WTC11 (cell line): ENCODE data around the gene MARCHF11. TPM values are rescaled to one million over a fixed set of nuclear protein-coding genes. Genes with fewer than 3 reads are reported as not detected.

Experiments
- ATAC-seq: fragments of 200-7000 bp; cut with Tn5 transposase; 2 replicates; pipeline ENCODE4 v1.10.0; 2021; ENCODE audit warnings: mild to moderate bottlenecking, moderate library complexity
- CTCF ChIA-PET: fragments of 300-600 bp; sonication (Branson Sonifier 250); formaldehyde crosslinking; loops from one replicate; lab custom pipeline; 2021; ENCODE audit warnings: antibody characterized with exemption; lab: Charles Lee
- POLR2A ChIA-PET: fragments of 350-600 bp; sonication (Branson Sonifier 250); formaldehyde crosslinking; loops from one replicate; lab custom pipeline; 2021; ENCODE audit warnings: antibody characterized with exemption; lab: Charles Lee
- DNase-seq: peaks from one replicate; pipeline ENCODE4 v3.0.0; 2021; ENCODE audit warnings: low spot score
- H3K27ac Mint-ChIP-seq: 2 replicates; pipeline ENCODE4 v1.8.0; 2021; ENCODE audit warnings: mixed read lengths
- H3K27me3 Mint-ChIP-seq: 2 replicates; pipeline ENCODE4 v1.8.0; 2021; ENCODE audit warnings: low read depth, mild to moderate bottlenecking, moderate library complexity, mixed read lengths
- H3K36me3 Mint-ChIP-seq: 2 replicates; pipeline ENCODE4 v1.8.0; 2021; ENCODE audit warnings: mixed read lengths
- H3K4me1 Mint-ChIP-seq: 2 replicates; pipeline ENCODE4 v1.8.0; 2022; ENCODE audit warnings: mixed read lengths
- H3K4me3 Mint-ChIP-seq: 2 replicates; pipeline ENCODE4 v1.8.0; 2021; ENCODE audit warnings: mild to moderate bottlenecking, moderate library complexity, mixed read lengths
- H3K9me3 Mint-ChIP-seq: 2 replicates; pipeline ENCODE4 v1.8.0; 2021; ENCODE audit warnings: mixed read lengths
- ATF6 ChIP-seq: sonication (generic); formaldehyde crosslinking; IDR thresholded peaks from 2 replicates; pipeline ENCODE4 v1.8.1; 2023; ENCODE audit warnings: mild to moderate bottlenecking, missing genetic modification reagents
- FOXP1 ChIP-seq: sonication (generic); formaldehyde crosslinking; IDR thresholded peaks from 2 replicates; pipeline ENCODE4 v1.8.0; 2022; ENCODE audit warnings: missing genetic modification reagents, mild to moderate bottlenecking, moderate library complexity, borderline replicate concordance
- GABPB1 ChIP-seq: sonication (generic); formaldehyde crosslinking; IDR thresholded peaks from 2 replicates; pipeline ENCODE4 v1.8.1; 2023; ENCODE audit warnings: mild to moderate bottlenecking, missing genetic modification reagents
- HMGXB4 ChIP-seq: sonication (generic); formaldehyde crosslinking; IDR thresholded peaks from 2 replicates; pipeline ENCODE4 v1.8.1; 2023; ENCODE audit warnings: mild to moderate bottlenecking, moderate library complexity, missing genetic modification reagents
- NFE2L1 ChIP-seq: sonication (generic); formaldehyde crosslinking; IDR thresholded peaks from 2 replicates; pipeline ENCODE4 v1.8.1; 2023; ENCODE audit warnings: missing genetic modification reagents
- NR1H2 ChIP-seq: sonication (generic); formaldehyde crosslinking; IDR thresholded peaks from 2 replicates; pipeline ENCODE4 v1.9.0; 2021; ENCODE audit warnings: mild to moderate bottlenecking, moderate library complexity, missing genetic modification reagents
- PRDM15 ChIP-seq: sonication (generic); formaldehyde crosslinking; IDR thresholded peaks from 2 replicates; pipeline ENCODE4 v1.8.0; 2022; ENCODE audit warnings: missing genetic modification reagents
- PRRX2 ChIP-seq: fragments of 250-450 bp; sonication (Bioruptor Pico); IDR thresholded peaks from 2 replicates; pipeline ENCODE4 v1.8.0; 2021; ENCODE audit warnings: mild to moderate bottlenecking
- TCF7 ChIP-seq: sonication (generic); formaldehyde crosslinking; IDR thresholded peaks from 2 replicates; pipeline ENCODE4 v1.8.0; 2022; ENCODE audit warnings: mild to moderate bottlenecking, low read depth, missing genetic modification reagents, moderate library complexity
- TP53 ChIP-seq: sonication (generic); formaldehyde crosslinking; IDR thresholded peaks from 2 replicates; pipeline ENCODE4 v1.8.1; 2023; ENCODE audit warnings: mild to moderate bottlenecking, missing genetic modification reagents
- USF1 ChIP-seq: sonication (generic); formaldehyde crosslinking; IDR thresholded peaks from 2 replicates; pipeline ENCODE4 v1.8.0; 2022; ENCODE audit warnings: mild to moderate bottlenecking, missing genetic modification reagents
- ZBTB21 ChIP-seq: sonication (generic); formaldehyde crosslinking; IDR thresholded peaks from 2 replicates; pipeline ENCODE4 v1.8.1; 2023; ENCODE audit warnings: mild to moderate bottlenecking, missing genetic modification reagents, borderline replicate concordance
- total RNA-seq: library from RNA; stranded (reverse); gene quantifications from 3 replicates; pipeline ENCODE4 v1.2.3, GENCODE V29; 2021
- TF ChIP-seq, protein P1 (sequence below): fragments of 200-600 bp; IDR thresholded peaks from 2 replicates; pipeline ENCODE4 v1.8.0; 2022; ENCODE audit warnings: antibody characterized with exemption
- TF ChIP-seq, protein P2 (sequence below): sonication (generic); formaldehyde crosslinking; IDR thresholded peaks from 2 replicates; pipeline ENCODE4 v1.8.1; 2023; ENCODE audit warnings: mild to moderate bottlenecking, missing genetic modification reagents, moderate library complexity
- TF ChIP-seq, protein P3 (sequence below): sonication (generic); formaldehyde crosslinking; IDR thresholded peaks from 2 replicates; pipeline ENCODE4 v1.8.0; 2023; ENCODE audit warnings: mild to moderate bottlenecking, missing genetic modification reagents

Gene MARCHF11
- total RNA-seq, 1 experiment from 2014 or later: 2.9 TPM

- CTCF ChIA-PET: no interaction called here
- ATAC-seq: no peak
- Mint-ChIP-seq H3K36me3 (no peaks in the 10 kb centered on the region), H3K27me3 (no peaks in the 10 kb centered on the region), H3K9me3 (peaks cover 4% of the 10 kb centered on the region), H3K27ac (no peak overlapping the region), H3K4me3 (no peak overlapping the region), H3K4me1 (no peaks in the 10 kb centered on the region)
- POLR2A ChIA-PET: interaction anchor here (0.7 kb wide), 1 partner anchor 16 kb away, joined by 3 read pairs; no protein-coding TSS in a partner anchor
- TF ChIP-seq FOXP1 (CRISPR knock-in tag): no peak
- TF ChIP-seq ZBTB21 (CRISPR knock-in tag): no peak
- TF ChIP-seq, protein P1, sequence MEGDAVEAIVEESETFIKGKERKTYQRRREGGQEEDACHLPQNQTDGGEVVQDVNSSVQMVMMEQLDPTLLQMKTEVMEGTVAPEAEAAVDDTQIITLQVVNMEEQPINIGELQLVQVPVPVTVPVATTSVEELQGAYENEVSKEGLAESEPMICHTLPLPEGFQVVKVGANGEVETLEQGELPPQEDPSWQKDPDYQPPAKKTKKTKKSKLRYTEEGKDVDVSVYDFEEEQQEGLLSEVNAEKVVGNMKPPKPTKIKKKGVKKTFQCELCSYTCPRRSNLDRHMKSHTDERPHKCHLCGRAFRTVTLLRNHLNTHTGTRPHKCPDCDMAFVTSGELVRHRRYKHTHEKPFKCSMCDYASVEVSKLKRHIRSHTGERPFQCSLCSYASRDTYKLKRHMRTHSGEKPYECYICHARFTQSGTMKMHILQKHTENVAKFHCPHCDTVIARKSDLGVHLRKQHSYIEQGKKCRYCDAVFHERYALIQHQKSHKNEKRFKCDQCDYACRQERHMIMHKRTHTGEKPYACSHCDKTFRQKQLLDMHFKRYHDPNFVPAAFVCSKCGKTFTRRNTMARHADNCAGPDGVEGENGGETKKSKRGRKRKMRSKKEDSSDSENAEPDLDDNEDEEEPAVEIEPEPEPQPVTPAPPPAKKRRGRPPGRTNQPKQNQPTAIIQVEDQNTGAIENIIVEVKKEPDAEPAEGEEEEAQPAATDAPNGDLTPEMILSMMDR: no peak
- TF ChIP-seq TCF7 (CRISPR knock-in tag): no peak
- TF ChIP-seq NFE2L1 (CRISPR knock-in tag): no peak
- TF ChIP-seq USF1 (CRISPR knock-in tag): no peak
- TF ChIP-seq, protein P2, sequence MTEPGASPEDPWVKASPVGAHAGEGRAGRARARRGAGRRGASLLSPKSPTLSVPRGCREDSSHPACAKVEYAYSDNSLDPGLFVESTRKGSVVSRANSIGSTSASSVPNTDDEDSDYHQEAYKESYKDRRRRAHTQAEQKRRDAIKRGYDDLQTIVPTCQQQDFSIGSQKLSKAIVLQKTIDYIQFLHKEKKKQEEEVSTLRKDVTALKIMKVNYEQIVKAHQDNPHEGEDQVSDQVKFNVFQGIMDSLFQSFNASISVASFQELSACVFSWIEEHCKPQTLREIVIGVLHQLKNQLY (CRISPR knock-in tag): no peak
- TF ChIP-seq PRRX2 (CRISPR knock-in tag): no peak
- no peak for TF ChIP-seq HMGXB4 (CRISPR knock-in tag)
- no peak for DNase-seq
Observed at GRCh38 chr5:16067415-16067814, 112.2 kb downstream of the MARCHF11 start.

GRCh38 chr5:16066810-16067209 lies 112.8 kb downstream of the MARCHF11 start:
- ChIA-PET POLR2A (interaction anchor here (0.5 kb wide), 1 partner anchor 84 kb away, joined by 8 read pairs; no protein-coding TSS in a partner anchor), CTCF (no interaction called here)
- Mint-ChIP-seq H3K9me3 (peaks cover 4% of the 10 kb centered on the region), H3K27me3 (no peaks in the 10 kb centered on the region), H3K4me3 (no peak overlapping the region), H3K4me1 (no peaks in the 10 kb centered on the region), H3K36me3 (no peaks in the 10 kb centered on the region), H3K27ac (no peak overlapping the region)
- DNase-seq (no peak), ATAC-seq (no peak)
- no peak for TF ChIP-seq TP53 (CRISPR knock-in tag)

GRCh38 chr5:16066320-16066719 lies 113.3 kb downstream of the MARCHF11 start:
- POLR2A ChIA-PET: interaction anchor here (0.5 kb wide), 1 partner anchor 85 kb away, joined by 8 read pairs; no protein-coding TSS in a partner anchor
- Mint-ChIP-seq H3K9me3 (peaks cover 4% of the 10 kb centered on the region), H3K4me3 (no peak overlapping the region), H3K36me3 (no peaks in the 10 kb centered on the region), H3K4me1 (peaks cover 2% of the 10 kb centered on the region; the same call in 1 of the 2 replicates), H3K27ac (no peak overlapping the region), H3K27me3 (no peaks in the 10 kb centered on the region)
- ATAC-seq (no peak), DNase-seq (no peak)
- CTCF ChIA-PET: no interaction called here
- TF ChIP-seq PRDM15 (CRISPR knock-in tag) (no peak), NR1H2 (CRISPR knock-in tag) (no peak), FOXP1 (CRISPR knock-in tag) (no peak), ATF6 (CRISPR knock-in tag) (no peak), GABPB1 (CRISPR knock-in tag) (no peak)
- TF ChIP-seq, protein P3, sequence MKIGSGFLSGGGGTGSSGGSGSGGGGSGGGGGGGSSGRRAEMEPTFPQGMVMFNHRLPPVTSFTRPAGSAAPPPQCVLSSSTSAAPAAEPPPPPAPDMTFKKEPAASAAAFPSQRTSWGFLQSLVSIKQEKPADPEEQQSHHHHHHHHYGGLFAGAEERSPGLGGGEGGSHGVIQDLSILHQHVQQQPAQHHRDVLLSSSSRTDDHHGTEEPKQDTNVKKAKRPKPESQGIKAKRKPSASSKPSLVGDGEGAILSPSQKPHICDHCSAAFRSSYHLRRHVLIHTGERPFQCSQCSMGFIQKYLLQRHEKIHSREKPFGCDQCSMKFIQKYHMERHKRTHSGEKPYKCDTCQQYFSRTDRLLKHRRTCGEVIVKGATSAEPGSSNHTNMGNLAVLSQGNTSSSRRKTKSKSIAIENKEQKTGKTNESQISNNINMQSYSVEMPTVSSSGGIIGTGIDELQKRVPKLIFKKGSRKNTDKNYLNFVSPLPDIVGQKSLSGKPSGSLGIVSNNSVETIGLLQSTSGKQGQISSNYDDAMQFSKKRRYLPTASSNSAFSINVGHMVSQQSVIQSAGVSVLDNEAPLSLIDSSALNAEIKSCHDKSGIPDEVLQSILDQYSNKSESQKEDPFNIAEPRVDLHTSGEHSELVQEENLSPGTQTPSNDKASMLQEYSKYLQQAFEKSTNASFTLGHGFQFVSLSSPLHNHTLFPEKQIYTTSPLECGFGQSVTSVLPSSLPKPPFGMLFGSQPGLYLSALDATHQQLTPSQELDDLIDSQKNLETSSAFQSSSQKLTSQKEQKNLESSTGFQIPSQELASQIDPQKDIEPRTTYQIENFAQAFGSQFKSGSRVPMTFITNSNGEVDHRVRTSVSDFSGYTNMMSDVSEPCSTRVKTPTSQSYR: no peak
- TF ChIP-seq, all 79 proteins: peak for 0
